B cell (primary cell): ENCODE measurements around the gene ADAM12. TPM values are rescaled to one million over a fixed set of nuclear protein-coding genes. Genes with fewer than 3 reads are reported as not detected.

Source experiments
- ATAC-seq: fragments of 200-7000 bp; cut with Tn5 transposase; one replicate; pipeline ENCODE4 v1.10.0; 2021; ENCODE audit warnings: low read depth, mild to moderate bottlenecking, moderate number of reproducible peaks, moderate library complexity
- CTCF ChIA-PET: fragments of 350-600 bp; sonication (Branson Sonifier 250); formaldehyde crosslinking; loops from one replicate; lab custom pipeline; 2021; ENCODE audit warnings: antibody characterized with exemption, inconsistent platforms; lab: Charles Lee
- POLR2A ChIA-PET: fragments of 350-600 bp; sonication (Branson Sonifier 250); formaldehyde crosslinking; loops from one replicate; lab custom pipeline; 2021; ENCODE audit warnings: antibody characterized with exemption; lab: Charles Lee
- DNase-seq: peaks from one replicate; pipeline ENCODE4 v3.0.0; 2013
- H2AFZ ChIP-seq: 2 replicates; pipeline ENCODE4 v1.6.1; 2012; ENCODE audit warnings: mild to moderate bottlenecking, low read depth, low read length; ENCODE audit not compliant: insufficient read depth, poor library complexity, severe bottlenecking
- H3K27ac ChIP-seq, 2 donors: 1 replicate in 1 of 2; 2 replicates in 1 of 2; pipeline ENCODE4 v1.5.1; 2012 to 2013; ENCODE audit warnings: low read length in 2 of 2, mild to moderate bottlenecking in 2 of 2, moderate library complexity in 1 of 2
- H3K27me3 ChIP-seq, 4 experiments: fragments of 200-600 bp in 1 of 4; sonication (generic) in 1 of 4; replicated peaks in 1 of 4; 1 replicate in 2 of 4; 2 replicates in 2 of 4; pipeline versions ENCODE4 v1.6.1 to v1.7.0; 2013 to 2016; ENCODE audit warnings: low read length in 3 of 4, mild to moderate bottlenecking in 2 of 4, mixed read lengths in 1 of 4, moderate library complexity in 1 of 4; ENCODE audit not compliant: insufficient read depth in 4 of 4, control insufficient read depth in 3 of 4; ENCODE audit errors: control extremely low read depth in 1 of 4
- H3K36me3 ChIP-seq, 2 experiments: replicated peaks in 1 of 2; 1 replicate in 1 of 2; 2 replicates in 1 of 2; pipeline versions ENCODE4 v1.6.1 to v1.7.1; 2013; ENCODE audit warnings: low read length in 1 of 2; ENCODE audit not compliant: insufficient read depth in 2 of 2, control insufficient read depth in 1 of 2; ENCODE audit errors: control extremely low read depth in 1 of 2, extremely low read depth in 1 of 2
- H3K4me1 ChIP-seq, 2 donors: fragments of 200-600 bp in 1 of 2; sonication (generic) in 1 of 2; 1 replicate in 1 of 2; 2 replicates in 1 of 2; pipeline versions ENCODE4 v1.5.1 to v1.6.1; 2013 to 2017; ENCODE audit warnings: low read length in 2 of 2; ENCODE audit not compliant: control insufficient read depth in 2 of 2, insufficient read depth in 2 of 2
- H3K4me2 ChIP-seq: replicated peaks from 2 replicates; pipeline ENCODE3; 2012; ENCODE audit warnings: mild to moderate bottlenecking, low read depth, low read length; ENCODE audit not compliant: poor library complexity, severe bottlenecking
- H3K4me3 ChIP-seq, 5 experiments: fragments of 200-600 bp in 1 of 5; sonication (generic) in 1 of 5; 1 replicate in 3 of 5; 2 replicates in 2 of 5; pipeline versions ENCODE4 v1.5.1 to v1.7.0; 2011 to 2016; ENCODE audit warnings: low read length in 4 of 5, mild to moderate bottlenecking in 4 of 5, low read depth in 2 of 5, control low read depth in 1 of 5, moderate library complexity in 1 of 5; ENCODE audit not compliant: insufficient read depth in 1 of 5; ENCODE audit errors: control extremely low read depth in 1 of 5, extremely low read depth in 1 of 5
- H3K79me2 ChIP-seq: fragments of 200-600 bp; sonication (generic); one replicate; pipeline ENCODE4 v1.6.0; 2016; ENCODE audit warnings: low read length; ENCODE audit not compliant: control insufficient read depth, insufficient read depth
- H3K9ac ChIP-seq: fragments of 200-600 bp; sonication (generic); 2 replicates; pipeline ENCODE4 v1.6.1; 2017; ENCODE audit warnings: mild to moderate bottlenecking, low read length, moderate library complexity
- H3K9me3 ChIP-seq, 3 donors: one replicate each; pipeline versions ENCODE4 v1.6.1 to v1.7.1; 2013; ENCODE audit warnings: low read length in 2 of 3; ENCODE audit not compliant: control insufficient read depth in 2 of 3, insufficient read depth in 1 of 3; ENCODE audit errors: control extremely low read depth in 1 of 3
- H4K20me1 ChIP-seq: 2 replicates; pipeline ENCODE4 v1.6.0; 2012; ENCODE audit warnings: mild to moderate bottlenecking, low read length; ENCODE audit not compliant: insufficient read depth, control insufficient read depth, poor library complexity, severe bottlenecking
- H3K27ac Mint-ChIP-seq: one replicate; pipeline ENCODE4 v1.8.0; 2021; ENCODE audit warnings: mixed read lengths
- H3K27me3 Mint-ChIP-seq: one replicate; pipeline ENCODE4 v1.8.0; 2021; ENCODE audit warnings: mixed read lengths
- H3K4me1 Mint-ChIP-seq: one replicate; pipeline ENCODE4 v1.8.0; 2021; ENCODE audit warnings: mixed read lengths
- H3K4me3 Mint-ChIP-seq: one replicate; pipeline ENCODE4 v1.8.0; 2021; ENCODE audit warnings: mixed read lengths
- H3K9me3 Mint-ChIP-seq: one replicate; pipeline ENCODE4 v1.8.0; 2022; ENCODE audit warnings: mixed read lengths; ENCODE audit not compliant: insufficient read depth
- CTCF ChIP-seq: fragments of 200-600 bp; IDR thresholded peaks from one replicate; pipeline ENCODE4 v1.8.0; 2022; ENCODE audit warnings: antibody characterized with exemption, mild to moderate bottlenecking
- EZH2 ChIP-seq: IDR thresholded peaks from 2 replicates; pipeline ENCODE4 v1.6.1; 2012; ENCODE audit warnings: borderline replicate concordance, low read depth, mild to moderate bottlenecking, moderate library complexity, low read length; ENCODE audit not compliant: insufficient read depth, poor library complexity, severe bottlenecking
- WGBS: methylation state at CpG from one replicate; pipeline ENCODE4 v1.1.5; 2013; ENCODE audit warnings: missing lambda C conversion rate; ENCODE audit not compliant: insufficient coverage; 5-methylcytosine and 5-hydroxymethylcytosine counted together
- intact Hi-C: fragments of 100-400 bp; cut with micrococcal nuclease; formaldehyde crosslinking; loops from one replicate; pipeline ENCODE4 v1.10.0; 2022
- polyA plus RNA-seq: library from polyadenylated mRNA; depleted of rRNA; stranded (reverse); fragments of >200 nt; gene quantifications from 2 replicates; pipeline ENCODE4 v1.2.3, GENCODE V29; 2012
- total RNA-seq, 2 donors: library from RNA; stranded (reverse); fragments of 120-200 nt in 1 of 2; gene quantifications; 1 replicate in 1 of 2; 2 replicates in 1 of 2; pipeline versions ENCODE4 v1.2.3 to v1.2.4, GENCODE V29; 2013 to 2022

ADAM12 gene
- total and polyA plus RNA-seq, 2 donors (not counting 1 experiment from before 2014, with no cell fraction given), result 0.01 to 0.22 TPM

DNA sequence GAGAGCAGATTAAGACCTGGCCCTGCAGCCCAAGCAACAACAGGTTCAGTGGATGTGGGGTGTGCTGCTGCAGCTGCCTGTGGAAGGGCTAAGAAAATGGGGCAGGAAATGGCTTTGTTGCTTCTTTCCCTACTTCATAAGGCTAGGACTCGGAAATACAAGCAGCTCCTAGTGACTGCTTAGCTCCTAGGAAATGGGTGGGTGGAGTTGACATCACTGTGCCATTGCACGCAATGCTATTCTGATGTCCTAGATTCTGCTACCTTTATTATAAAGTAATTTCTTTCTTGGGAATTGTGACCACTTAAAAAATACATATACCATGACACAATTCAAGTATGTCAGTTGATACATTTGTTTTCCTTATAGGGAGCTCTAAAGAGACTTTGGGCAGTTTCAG lies 336.1 kb downstream of the ADAM12 start:
- H4K20me1 ChIP-seq, result no peaks in the 10 kb centered on the region
- H3K9me3 ChIP-seq, result no peaks in the 10 kb centered on the region
- H3K4me2 ChIP-seq, result no peak overlapping the region
- DNase-seq, result no peak
- H3K4me1 Mint-ChIP-seq, result peaks cover 3% of the 10 kb centered on the region
- H3K9me3 Mint-ChIP-seq, result no peaks in the 10 kb centered on the region
- ChIA-PET POLR2A (no interaction called here), CTCF (no interaction called here)
- no peaks in the 10 kb centered on the region for H3K4me1 ChIP-seq
- H3K9ac ChIP-seq, result no peak overlapping the region
- no peak overlapping the region for H3K4me3 ChIP-seq
- ATAC-seq, result no peak
- no peak overlapping the region for H3K27ac Mint-ChIP-seq
- peaks cover 23% of the 10 kb centered on the region for H3K27me3 Mint-ChIP-seq
- no peak overlapping the region for H2AFZ ChIP-seq
- H3K79me2 ChIP-seq, result no peaks in the 10 kb centered on the region
- no peak overlapping the region for H3K4me3 Mint-ChIP-seq
- peaks cover 0 to 7% (median under 1%) of the 10 kb centered on the region in 4 experiments for H3K27me3 ChIP-seq
- no CpG with 5 or more reads among the region's 2 CpGs for WGBS
- H3K36me3 ChIP-seq, result no peaks in the 10 kb centered on the region
- TF ChIP-seq CTCF, result no peak
- no peak for TF ChIP-seq EZH2
- no peak overlapping the region for H3K27ac ChIP-seq
- intact Hi-C loops, result no loop called here

DNA sequence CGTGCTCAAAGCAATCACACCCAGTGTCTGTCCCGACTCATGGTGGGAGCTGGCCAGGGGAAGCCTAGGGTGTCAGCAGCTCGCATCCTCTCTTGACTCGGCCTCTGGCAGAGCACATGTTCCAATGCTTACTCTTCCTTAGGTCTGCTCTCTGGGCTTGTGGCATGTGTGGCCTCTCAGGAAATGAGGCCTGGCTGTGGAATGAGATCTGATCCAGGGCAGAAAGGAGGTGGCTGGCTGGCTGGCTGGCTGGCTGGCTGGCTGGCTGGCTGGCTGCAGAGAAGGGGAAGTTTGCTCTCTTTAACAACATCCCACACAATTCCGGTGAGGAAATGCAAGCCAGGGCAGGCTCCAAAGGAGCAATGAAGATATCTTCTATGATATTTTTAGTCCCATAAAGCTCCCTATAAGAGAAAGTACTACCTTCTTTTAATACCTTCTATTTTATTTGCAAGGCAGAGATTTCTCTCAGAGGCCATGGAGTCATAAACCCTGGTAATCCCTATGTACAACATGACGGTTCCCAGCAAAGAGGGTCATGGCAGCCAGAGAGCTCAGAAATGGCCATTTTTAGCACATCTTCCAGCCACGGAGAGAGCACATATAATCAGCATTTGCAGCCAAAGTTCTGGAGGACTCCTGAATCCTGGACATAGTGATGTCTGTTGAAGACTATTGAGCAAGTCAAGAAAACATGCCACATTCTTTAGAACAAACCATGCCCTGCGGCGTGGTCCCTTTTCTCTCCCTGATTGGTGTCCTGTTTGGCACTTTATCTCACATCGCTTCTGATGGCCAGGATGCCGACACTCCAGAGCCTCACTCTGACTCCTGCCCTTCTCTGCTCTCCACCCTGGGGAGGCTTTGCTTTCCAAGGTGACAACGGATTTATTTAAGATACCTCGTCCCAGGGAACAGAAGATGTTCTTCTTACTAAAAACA lies 338.2 kb downstream of the ADAM12 start:
- H2AFZ ChIP-seq, result no peak overlapping the region

More for the DNA sequence above, 338.2 kb downstream of the ADAM12 start:
- DNase-seq (no peak), ATAC-seq (no peak)
- intact Hi-C loops, result no loop called here
- Mint-ChIP-seq H3K4me1 (peaks cover 3% of the 10 kb centered on the region), H3K4me3 (no peak overlapping the region), H3K27me3 (peaks cover 19% of the 10 kb centered on the region), H3K27ac (no peak overlapping the region), H3K9me3 (no peaks in the 10 kb centered on the region)
- H3K79me2 ChIP-seq, result no peaks in the 10 kb centered on the region
- H3K4me1 ChIP-seq, result no peaks in the 10 kb centered on the region
- ChIA-PET POLR2A (no interaction called here), CTCF (no interaction called here)
- peaks cover 0 to 7% (median 0%) of the 10 kb centered on the region in 4 experiments for H3K27me3 ChIP-seq
- H3K4me2 ChIP-seq, result no peak overlapping the region
- no peak overlapping the region for H3K9ac ChIP-seq
- 70% methylated on average over 11 of the region's 13 CpGs for WGBS
- no peak overlapping the region for H3K4me3 ChIP-seq
- no peaks in the 10 kb centered on the region for H4K20me1 ChIP-seq
- TF ChIP-seq CTCF, result no peak
- TF ChIP-seq EZH2, result no peak
- no peaks in the 10 kb centered on the region for H3K9me3 ChIP-seq
- H3K27ac ChIP-seq, result no peak overlapping the region
- H3K36me3 ChIP-seq, result no peaks in the 10 kb centered on the region
